Osteocyte (in vitro differentiated cells): ENCODE measurements around the gene STK16. TPM values are rescaled to one million over a fixed set of nuclear protein-coding genes. Genes with fewer than 3 reads are reported as not detected.

Experiments used
- DNase-seq: peaks from one replicate; pipeline ENCODE4 v3.0.0; 2021; ENCODE audit warnings: mixed read lengths; ENCODE audit not compliant: unreplicated experiment; ENCODE audit errors: extremely low spot score
- H3K27ac Mint-ChIP-seq: one replicate; pipeline ENCODE4 v1.8.0; 2021; ENCODE audit warnings: mild to moderate bottlenecking, mixed read lengths; ENCODE audit not compliant: unreplicated experiment
- H3K27me3 Mint-ChIP-seq: one replicate; pipeline ENCODE4 v1.8.0; 2021; ENCODE audit warnings: mixed read lengths; ENCODE audit not compliant: unreplicated experiment
- H3K36me3 Mint-ChIP-seq: one replicate; pipeline ENCODE4 v1.8.0; 2021; ENCODE audit warnings: mixed read lengths; ENCODE audit not compliant: unreplicated experiment
- H3K4me1 Mint-ChIP-seq: one replicate; pipeline ENCODE4 v1.8.0; 2021; ENCODE audit warnings: mixed read lengths; ENCODE audit not compliant: unreplicated experiment
- H3K4me3 Mint-ChIP-seq: one replicate; pipeline ENCODE4 v1.8.0; 2021; ENCODE audit warnings: mild to moderate bottlenecking, moderate library complexity, mixed read lengths; ENCODE audit not compliant: unreplicated experiment
- H3K9me3 Mint-ChIP-seq: one replicate; pipeline ENCODE4 v1.8.0; 2021; ENCODE audit warnings: mixed read lengths; ENCODE audit not compliant: unreplicated experiment
- CTCF ChIP-seq: fragments of 200-600 bp; sonication (generic); IDR thresholded peaks from 2 replicates; pipeline ENCODE4 v1.5.0; 2021; ENCODE audit warnings: antibody characterized with exemption, mild to moderate bottlenecking, moderate library complexity
- total RNA-seq: library from RNA; stranded (reverse); gene quantifications from 2 replicates; pipeline ENCODE4 v1.2.1, GENCODE V29; 2021

The STK16 gene
- total RNA-seq, 1 donor from 2014 or later, result 28.3 TPM

- H3K9me3 Mint-ChIP-seq, result no peaks in the 10 kb centered on the region
- H3K4me3 Mint-ChIP-seq, result no peak overlapping the region
- no peaks in the 10 kb centered on the region for H3K36me3 Mint-ChIP-seq
- H3K4me1 Mint-ChIP-seq, result peaks cover 62% of the 10 kb centered on the region
- no peak for TF ChIP-seq CTCF
- H3K27ac Mint-ChIP-seq, result peak overlapping the region; percentile 94
- no peak for DNase-seq
- H3K27me3 Mint-ChIP-seq, result peaks cover 9% of the 10 kb centered on the region
These were observed 4.9 kb downstream of the STK16 start for GRCh38 chr2:219250049-219250781.

GRCh38 chr2:219251656-219252055, 6.4 kb downstream of the STK16 start:
- Mint-ChIP-seq H3K27me3 (peaks cover 19% of the 10 kb centered on the region), H3K4me1 (peaks cover 57% of the 10 kb centered on the region), H3K4me3 (no peak overlapping the region), H3K9me3 (no peaks in the 10 kb centered on the region), H3K27ac (peak overlapping the region; percentile 67), H3K36me3 (no peaks in the 10 kb centered on the region)
- no peak for TF ChIP-seq CTCF
- DNase-seq, result no peak

- Mint-ChIP-seq H3K27me3 (peaks cover 19% of the 10 kb centered on the region), H3K27ac (peak overlapping the region; percentile 67)
These were observed 6.8 kb downstream of the STK16 start for GRCh38 chr2:219252084-219252483.

GRCh38 chr2:219252570-219252899, 7.3 kb downstream of the STK16 start:
- Mint-ChIP-seq H3K4me3 (peak overlapping the region; percentile 67), H3K27me3 (peaks cover 19% of the 10 kb centered on the region), H3K27ac (no peak overlapping the region), H3K36me3 (no peaks in the 10 kb centered on the region), H3K9me3 (no peaks in the 10 kb centered on the region), H3K4me1 (peaks cover 57% of the 10 kb centered on the region)
- DNase-seq, result no peak
- no peak for TF ChIP-seq CTCF

More at GRCh38 chr2:219252084-219252483, 6.8 kb downstream of the STK16 start:
- Mint-ChIP-seq H3K9me3 (no peaks in the 10 kb centered on the region), H3K4me3 (no peak overlapping the region), H3K36me3 (no peaks in the 10 kb centered on the region), H3K4me1 (peaks cover 57% of the 10 kb centered on the region)
- TF ChIP-seq CTCF, result no peak
- DNase-seq, result no peak

- Mint-ChIP-seq H3K9me3 (no peaks in the 10 kb centered on the region), H3K36me3 (no peaks in the 10 kb centered on the region), H3K4me1 (peaks cover 55% of the 10 kb centered on the region), H3K4me3 (peak within 1 kb of the TSS; percentile 68), H3K27me3 (peaks cover 19% of the 10 kb centered on the region), H3K27ac (no peak within 1 kb of the TSS)
- no peak for DNase-seq
- TF ChIP-seq CTCF, result no peak
These were observed 7.8 kb downstream of the STK16 start, which contains the start of gene TUBA4B for GRCh38 chr2:219252900-219253752. TUBA4B (plus strand) TSS chr2:219253243; CDS start chr2:219253408, 165 bp downstream.
